HG03575 (cell line): ENCODE measurements around the gene NDP.

ENCODE experiments used
- ATAC-seq: cut with Tn5 transposase; IDR thresholded peaks from one replicate; pipeline ENCODE4 v1.9.1; 2021; ENCODE audit not compliant: unreplicated experiment, insufficient number of reproducible peaks, low FRiP score; ENCODE audit errors: extremely low read depth

Gene NDP

GRCh38 chrX:43973249-43974099 lies at the start of gene NDP:
Gene NDP, minus strand, starts transcription at chrX:43973390. Its CDS starts 14,745 bp downstream, at chrX:43958645.
- ATAC-seq = no peak

GRCh38 chrX:44022964-44023363 lies 49.8 kb upstream of the NDP start:
- ATAC-seq = no peak

GRCh38 chrX:44020693-44021092 lies 47.5 kb upstream of the NDP start:
- no peak for ATAC-seq

GRCh38 chrX:44019911-44020310 lies 46.7 kb upstream of the NDP start:
- ATAC-seq = no peak

DNA sequence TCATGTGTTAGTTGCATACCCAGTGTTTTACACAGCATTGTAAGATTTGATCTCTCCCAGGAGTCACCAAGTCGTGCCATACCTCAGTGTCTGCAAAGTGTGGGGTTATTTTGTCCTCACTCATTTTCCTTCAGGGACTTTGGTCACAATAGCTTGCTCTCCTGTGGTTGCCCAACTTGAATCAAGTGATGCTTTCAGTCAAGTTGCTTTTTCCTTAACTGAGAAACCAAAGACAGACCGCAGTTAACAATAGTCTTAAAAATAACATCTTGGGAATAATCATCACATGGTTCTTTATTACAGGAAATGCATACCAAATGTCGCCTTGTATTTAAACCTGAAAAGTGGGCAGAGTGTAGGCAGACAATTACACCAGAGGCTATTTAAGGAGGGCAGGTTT lies 44.5 kb upstream of the NDP start:
- no peak for ATAC-seq

- no peak for ATAC-seq
These were observed 43.7 kb upstream of the NDP start for GRCh38 chrX:44016906-44017305.

GRCh38 chrX:44012484-44013096 lies 39.4 kb upstream of the NDP start:
- no peak for ATAC-seq

DNA sequence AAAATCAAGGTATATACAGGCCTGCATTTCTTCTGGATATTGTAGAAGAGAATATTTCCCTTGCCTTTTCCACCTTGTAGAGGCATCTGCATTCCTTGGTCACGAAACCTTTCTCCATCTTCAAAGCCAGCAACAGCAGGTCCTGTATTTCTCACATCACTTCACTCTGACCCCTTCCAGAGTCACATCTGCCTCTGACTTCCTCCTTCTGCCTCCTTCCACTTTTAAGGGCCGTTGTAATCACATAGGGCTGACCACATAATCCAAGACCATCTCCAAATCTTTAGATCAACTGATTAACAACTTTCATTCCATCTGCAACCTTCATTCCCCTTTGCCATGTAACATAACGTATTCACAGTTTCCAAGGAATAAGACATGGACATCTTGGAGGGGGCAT lies 38.3 kb upstream of the NDP start:
- no peak for ATAC-seq

DNA sequence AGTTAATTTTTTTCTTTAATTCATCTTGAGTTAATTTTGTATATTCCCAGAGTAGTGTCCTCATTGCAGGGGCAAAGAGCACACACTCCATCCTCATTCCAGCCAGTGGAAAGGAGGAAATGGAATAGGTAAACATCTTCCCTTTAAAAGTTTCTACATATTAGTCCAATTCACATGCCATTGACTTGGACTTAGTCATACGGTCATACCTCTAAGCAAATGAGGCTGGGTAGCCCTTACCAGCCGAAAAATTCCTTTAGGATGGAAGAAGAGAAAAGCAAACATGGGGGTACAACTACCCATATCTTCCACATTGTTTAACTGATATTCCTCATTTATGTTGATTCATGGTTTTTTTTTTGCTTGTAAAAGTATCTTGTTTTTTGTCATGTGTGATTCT lies 37.4 kb upstream of the NDP start:
- no peak for ATAC-seq

DNA sequence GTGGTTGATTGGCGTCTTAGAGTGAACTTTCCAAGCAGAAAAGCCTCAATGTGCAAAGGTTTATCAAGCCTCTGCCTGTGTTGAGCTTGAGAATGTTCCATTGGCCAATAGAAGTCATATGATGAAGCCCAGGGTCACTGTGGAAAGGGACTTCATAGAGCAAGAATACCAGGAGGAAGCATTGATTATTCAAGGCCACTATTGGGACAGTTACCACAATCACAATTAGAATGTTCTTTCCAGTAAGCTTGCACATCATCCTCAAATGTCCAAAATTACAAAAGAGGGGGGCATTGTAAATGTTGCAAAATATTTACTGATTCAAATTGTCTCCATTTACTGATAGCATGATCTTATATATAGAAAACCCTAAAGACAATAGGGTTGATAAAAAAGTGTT lies 32.9 kb upstream of the NDP start:
- ATAC-seq = no peak

DNA sequence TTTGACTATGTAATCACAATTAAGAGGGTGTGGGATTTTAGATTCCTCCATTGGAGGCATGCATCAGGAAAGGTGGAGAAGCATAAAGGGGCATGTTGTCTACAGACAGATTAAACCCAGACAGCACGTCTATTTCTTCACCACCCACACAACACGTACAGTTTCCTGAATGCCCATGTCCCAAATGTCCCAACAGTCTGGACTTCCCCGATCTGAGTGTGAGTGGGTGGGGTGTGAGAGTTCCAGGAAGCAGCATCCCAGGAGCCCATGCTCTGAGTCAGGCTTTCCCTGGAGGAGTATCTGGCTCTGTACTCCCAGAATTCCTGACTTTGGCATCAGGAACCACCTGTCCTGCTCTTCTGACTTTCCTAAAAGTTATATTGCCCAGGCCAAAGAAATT lies 30.8 kb upstream of the NDP start:
- ATAC-seq = no peak

DNA sequence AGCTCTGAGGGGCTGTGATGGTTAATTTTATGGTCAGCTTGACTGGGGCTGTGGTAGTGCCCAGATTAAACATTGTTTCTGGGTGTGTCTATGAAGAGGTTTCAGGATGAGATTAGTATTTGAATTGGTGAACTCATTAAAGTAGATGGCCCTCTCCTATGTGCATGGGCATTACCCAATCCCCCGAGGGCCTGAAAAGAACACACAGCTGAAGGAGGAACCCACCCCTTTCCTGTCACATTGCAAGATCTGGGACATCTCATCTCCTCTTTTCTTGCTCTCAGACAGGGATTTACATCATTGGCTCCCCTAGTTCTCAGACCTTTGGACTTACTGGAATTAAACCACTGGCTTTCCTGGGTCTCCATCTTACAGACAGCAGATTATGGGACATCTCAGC lies 29.4 kb upstream of the NDP start:
- ATAC-seq = no peak

GRCh38 chrX:43998374-43998773 lies 25.2 kb upstream of the NDP start:
- no peak for ATAC-seq

- no peak for ATAC-seq
These were observed 23.3 kb upstream of the NDP start for GRCh38 chrX:43996491-43996890.

GRCh38 chrX:43986083-43986482 lies 12.9 kb upstream of the NDP start:
- ATAC-seq = no peak

DNA sequence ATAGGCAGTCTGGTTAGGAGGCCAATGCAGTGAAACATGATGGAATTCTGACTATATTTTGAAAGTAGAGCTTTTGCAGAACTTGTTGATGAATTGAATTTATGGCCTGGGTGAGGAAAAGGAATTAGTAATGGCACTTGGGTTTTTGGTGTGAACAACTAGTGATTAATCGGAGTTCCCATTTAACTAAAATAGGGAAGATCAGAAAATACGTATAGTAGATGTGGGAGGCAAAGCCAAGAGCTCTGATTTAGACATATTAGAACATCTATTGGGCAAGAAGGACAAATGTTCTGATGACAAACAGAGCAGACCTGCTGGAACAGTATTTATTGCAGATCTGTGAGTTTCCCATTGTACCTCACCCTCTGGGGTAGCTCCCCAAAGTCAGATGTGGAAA lies 12.3 kb upstream of the NDP start:
- no peak for ATAC-seq

DNA sequence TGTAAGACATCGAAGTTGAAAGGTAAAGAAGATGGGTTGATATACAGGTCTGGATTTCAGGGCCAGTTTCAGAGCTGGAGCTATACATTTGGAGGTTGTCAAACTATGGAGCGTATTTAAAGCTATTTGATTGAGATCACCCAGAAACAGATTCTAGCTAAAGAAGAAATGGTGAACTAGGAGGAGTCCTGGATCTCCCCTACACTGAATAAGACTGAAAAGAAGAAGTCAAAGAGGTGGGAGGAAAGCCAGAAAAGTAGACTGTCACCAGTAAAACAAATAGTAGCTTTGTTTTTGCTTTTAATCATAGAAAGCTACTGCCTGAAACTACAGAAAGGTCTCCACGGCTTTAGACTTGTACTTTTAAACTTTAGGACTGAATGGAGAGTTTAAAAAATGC lies 5.0 kb upstream of the NDP start:
- no peak for ATAC-seq

- ATAC-seq = no peak
These were observed 3.0 kb upstream of the NDP start for GRCh38 chrX:43976205-43976604.

GRCh38 chrX:43975796-43976195 lies 2.6 kb upstream of the NDP start:
- no peak for ATAC-seq

DNA sequence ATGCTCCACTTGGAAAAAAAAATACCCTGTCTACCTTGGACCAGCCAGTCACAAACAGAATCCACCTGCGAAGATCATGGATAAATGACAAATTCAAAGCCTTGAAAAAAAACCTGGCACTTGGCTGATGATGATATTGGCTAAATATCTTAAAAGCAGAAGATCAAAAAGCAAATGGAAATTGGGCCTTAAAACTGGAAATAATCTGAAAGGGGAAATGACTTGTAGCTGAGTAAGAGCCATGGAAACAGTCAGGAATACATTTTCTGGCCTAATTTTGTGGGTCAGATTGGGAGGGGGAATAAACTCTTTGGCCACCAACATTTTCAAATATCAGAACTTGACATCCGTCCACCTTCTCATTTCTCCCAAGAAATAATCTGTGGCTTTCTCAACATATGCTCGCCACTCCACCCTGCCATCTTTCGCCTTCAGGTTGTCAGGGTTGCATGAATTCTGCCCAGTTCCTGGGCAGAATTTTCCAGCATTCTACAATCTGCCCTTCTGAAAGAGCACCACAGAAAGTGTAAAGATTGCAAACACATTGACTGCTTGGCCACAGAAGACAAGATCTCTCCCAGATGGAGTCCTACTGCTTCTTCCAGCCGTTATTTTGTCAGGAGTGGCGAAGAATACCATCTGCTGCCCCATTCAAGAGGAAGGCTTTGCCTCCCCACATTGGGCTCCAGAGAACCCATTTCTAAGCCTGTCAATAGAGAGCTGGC lies 1.7 kb upstream of the NDP start:
- no peak for ATAC-seq
